ENCODE measurements around the gene CAPRIN2.

DNA sequence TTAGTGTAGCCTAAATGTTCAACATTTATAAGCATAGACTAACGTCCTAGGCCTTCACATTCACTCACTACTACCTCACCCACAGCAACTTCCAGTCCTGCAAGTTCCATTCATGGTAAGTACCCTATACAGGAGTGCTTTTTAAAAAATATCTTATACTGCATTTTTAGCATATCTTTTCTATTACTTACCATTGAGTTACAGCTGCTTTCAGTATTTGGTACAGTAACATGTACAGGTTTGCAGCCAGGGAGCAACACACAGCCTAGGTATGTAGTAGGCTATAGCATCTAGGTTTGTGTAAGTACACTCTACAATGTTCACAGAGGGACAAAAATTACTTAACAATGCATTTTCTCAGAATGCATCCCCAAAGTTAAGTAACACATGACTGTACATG, 76.5 kb downstream of the CAPRIN2 start:
- TF ChIP-seq POLR2AphosphoS5 (IDR thresholded peaks at IDR 0.05; ENCODE audit: borderline replicate concordance, low read depth, low read length) (no peak), EZH2 (IDR thresholded peaks at IDR 0.05) (no peak)
